ENCODE results near the gene PRKCE. TPM values are rescaled to one million over a fixed set of nuclear protein-coding genes. Genes with fewer than 3 reads are reported as not detected.

The PRKCE gene
- total RNA-seq, 4 donors from 2014 or later, result 5.9 to 21.2 (median 18.5) TPM

- peaks cover 0 to 21% (median 7%) of the 10 kb centered on the region in 3 donors for H3K4me1 ChIP-seq
- peak; percentile 77 to 91 (median 87) for TF ChIP-seq CTCF (IDR thresholded peaks at IDR 0.05)
- TF ChIP-seq EP300 (IDR thresholded peaks at IDR 0.05), result no peak
- peak; percentile 18 for TF ChIP-seq POLR2AphosphoS5 (IDR thresholded peaks at IDR 0.05)
- WGBS, 2 donors (ENCODE audit: low coverage in 1 of 2), result 40 to 49% methylated on average over 7 to 13 of the region's 15 CpGs
- no peaks in the 10 kb centered on the region for H3K9me3 ChIP-seq
- no peaks in the 10 kb centered on the region for H3K36me3 ChIP-seq
- peak; percentile 82 for ATAC-seq
- peak overlapping the region in 1 of 4 donors; percentile 53 for H3K27ac ChIP-seq
- no peaks in the 10 kb centered on the region for H3K27me3 ChIP-seq
- H3K4me3 ChIP-seq, result no peak overlapping the region
Measured at GRCh38 chr2:46062637-46063412, 411.4 kb downstream of the PRKCE start.

GRCh38 chr2:46064396-46064795 lies 412.9 kb downstream of the PRKCE start:
- Histone ChIP-seq H3K36me3 (no peaks in the 10 kb centered on the region), H3K27ac (no peak overlapping the region), H3K4me3 (no peak overlapping the region), H3K27me3 (no peaks in the 10 kb centered on the region), H3K4me1 (peaks cover 0 to 11% (median 4%) of the 10 kb centered on the region in 3 donors), H3K9me3 (no peaks in the 10 kb centered on the region)
- no peak for ATAC-seq
- TF ChIP-seq POLR2A (IDR thresholded peaks at IDR 0.05) (no peak), EP300 (IDR thresholded peaks at IDR 0.05) (no peak), POLR2AphosphoS5 (IDR thresholded peaks at IDR 0.05) (no peak), CTCF (IDR thresholded peaks at IDR 0.05) (no peak)
- WGBS, 2 donors (ENCODE audit: low coverage in 1 of 2), result 83 to 94% methylated on average over 1 of the region's 1 CpG

- TF ChIP-seq POLR2AphosphoS5 (IDR thresholded peaks at IDR 0.05) (no peak), POLR2A (IDR thresholded peaks at IDR 0.05) (no peak), CTCF (IDR thresholded peaks at IDR 0.05) (no peak), EP300 (IDR thresholded peaks at IDR 0.05) (no peak)
- ATAC-seq, result no peak
- Histone ChIP-seq H3K27me3 (no peaks in the 10 kb centered on the region), H3K36me3 (no peaks in the 10 kb centered on the region), H3K4me1 (peaks cover 0 to 11% (median 4%) of the 10 kb centered on the region in 3 donors), H3K27ac (no peak overlapping the region), H3K4me3 (no peak overlapping the region), H3K9me3 (no peaks in the 10 kb centered on the region)
- 93 to 95% methylated on average over 3 to 4 of the region's 4 CpGs for WGBS, 2 donors (ENCODE audit: low coverage in 1 of 2)
Measured at GRCh38 chr2:46065152-46065551, 413.7 kb downstream of the PRKCE start.

GRCh38 chr2:46066116-46066515 lies 414.6 kb downstream of the PRKCE start:
- Histone ChIP-seq H3K27me3 (no peaks in the 10 kb centered on the region), H3K36me3 (no peaks in the 10 kb centered on the region), H3K27ac (no peak overlapping the region), H3K4me3 (no peak overlapping the region), H3K4me1 (peaks cover 0 to 11% (median 4%) of the 10 kb centered on the region in 3 donors), H3K9me3 (no peaks in the 10 kb centered on the region)
- ATAC-seq, result no peak
- no peak for TF ChIP-seq CTCF (IDR thresholded peaks at IDR 0.05)
- no peak for TF ChIP-seq POLR2A (IDR thresholded peaks at IDR 0.05)
- TF ChIP-seq POLR2AphosphoS5 (IDR thresholded peaks at IDR 0.05), result no peak
- no peak for TF ChIP-seq EP300 (IDR thresholded peaks at IDR 0.05)
- WGBS, 2 donors (ENCODE audit: low coverage in 1 of 2), result 85 to 90% methylated on average over 3 of the region's 3 CpGs

- Histone ChIP-seq H3K27me3 (no peaks in the 10 kb centered on the region), H3K9me3 (no peaks in the 10 kb centered on the region), H3K4me3 (no peak overlapping the region), H3K27ac (no peak overlapping the region), H3K36me3 (no peaks in the 10 kb centered on the region), H3K4me1 (peaks cover 0 to 11% (median 4%) of the 10 kb centered on the region in 3 donors)
- ATAC-seq, result no peak
- 79 to 92% methylated on average over 4 of the region's 5 CpGs for WGBS, 2 donors (ENCODE audit: low coverage in 1 of 2)
- TF ChIP-seq EP300 (IDR thresholded peaks at IDR 0.05), result no peak
- TF ChIP-seq POLR2A (IDR thresholded peaks at IDR 0.05), result no peak
- no peak for TF ChIP-seq CTCF (IDR thresholded peaks at IDR 0.05)
- TF ChIP-seq POLR2AphosphoS5 (IDR thresholded peaks at IDR 0.05), result no peak
Measured at GRCh38 chr2:46066601-46067000, 415.1 kb downstream of the PRKCE start.
